SHP77 treated with DMSO at 0.1 percent for 48 hours (cell line): ENCODE results near the gene STK35.
"Not testable (repeated sequence)": the region's sequence is repeated elsewhere in the genome, so short reads cannot be mapped to it uniquely, and the experiment has no call there.

Experiments
- DNase-seq: peaks from one replicate; lab custom pipeline; 2025; lab: John Stamatoyannopoulos, UW

STK35 gene

DNA sequence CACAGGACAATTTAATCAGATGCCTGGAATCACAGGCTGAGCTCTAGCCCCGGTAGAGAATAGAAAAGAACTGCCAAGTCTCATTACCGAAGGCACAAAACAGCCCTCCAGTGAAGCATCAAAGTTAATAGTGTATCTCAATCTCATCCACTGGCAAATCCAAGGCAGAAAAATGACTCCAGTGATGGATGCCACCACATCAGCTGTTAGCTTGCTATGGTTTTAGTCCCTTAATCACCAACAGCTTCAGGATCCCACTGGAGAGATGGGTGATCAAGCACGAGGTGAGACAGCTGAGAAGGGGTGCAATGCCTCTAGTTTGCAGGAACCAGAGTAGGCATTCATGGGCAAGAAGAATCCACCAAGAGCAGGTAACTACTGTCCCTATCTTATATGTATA lies 81.8 kb downstream of the STK35 start:
- DNase-seq, result no peak

DNA sequence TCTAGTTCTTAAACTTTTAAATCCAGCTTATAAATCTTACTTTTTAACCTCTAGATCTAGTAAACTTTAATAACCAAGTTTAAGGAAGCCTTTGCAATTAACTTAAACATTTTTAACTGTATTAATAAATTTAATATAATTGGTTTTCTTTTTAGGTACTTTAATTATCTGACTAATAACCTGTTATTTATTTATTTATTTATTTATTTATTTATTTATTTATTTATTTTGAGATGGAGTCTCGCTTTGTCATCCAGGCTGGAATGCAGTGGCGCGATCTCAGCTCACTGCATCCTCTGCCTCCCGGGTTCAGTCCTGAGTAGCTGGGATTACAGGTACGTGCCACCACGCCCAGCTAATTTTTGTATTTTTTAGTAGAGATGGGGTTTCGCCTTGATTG lies 83.3 kb downstream of the STK35 start:
- not testable (repeated sequence) for DNase-seq

- no peak for DNase-seq
Measured at GRCh38 chr20:2195614-2196013, 94.0 kb downstream of the STK35 start.

DNA sequence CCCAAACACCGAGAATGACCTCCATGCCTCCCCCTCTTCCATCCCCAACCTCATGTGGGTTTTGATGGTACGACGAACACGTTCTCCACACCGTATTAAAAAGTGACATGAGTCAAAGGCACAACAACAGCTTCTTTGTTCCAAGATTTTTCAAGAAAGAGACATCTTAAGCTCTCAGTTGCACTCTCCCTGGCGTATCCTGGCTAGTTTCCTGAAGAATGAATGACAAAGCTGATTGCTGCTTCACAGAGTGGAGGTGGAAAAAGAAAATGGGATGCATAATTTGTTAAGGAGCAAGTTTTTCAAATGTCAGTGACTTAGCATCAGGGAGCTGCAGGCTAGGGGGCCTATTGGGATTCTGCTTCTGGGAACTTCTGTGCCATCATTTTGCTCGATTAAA lies 95.5 kb downstream of the STK35 start:
- no peak for DNase-seq
